Measurements from ENCODE around the gene FKBP8.
"Not testable (repeated sequence)": the region's sequence is repeated elsewhere in the genome, so short reads cannot be mapped to it uniquely, and the experiment has no call there.

The FKBP8 gene

GRCh38 chr19:18541258-18541991, 1.9 kb downstream of the FKBP8 start:
- DNase-seq (ENCODE audit: extremely low read depth, low read depth), result no peak
- no peak overlapping the region for H3K4me3 ChIP-seq (replicated peaks; ENCODE audit: low read depth, low read length)
- no peak for TF ChIP-seq CTCF (IDR thresholded peaks at IDR 0.05; ENCODE audit: low read depth, low read length, missing control alignments)

GRCh38 chr19:18540200-18540599, 3.2 kb downstream of the FKBP8 start:
- not testable (repeated sequence) for H3K4me3 ChIP-seq (replicated peaks; ENCODE audit: low read depth, low read length); DNase-seq (ENCODE audit: extremely low read depth, low read depth)

- no peak overlapping the region for H3K4me3 ChIP-seq (replicated peaks; ENCODE audit: low read depth, low read length)
- no peak for TF ChIP-seq CTCF (IDR thresholded peaks at IDR 0.05; ENCODE audit: low read depth, low read length, missing control alignments)
- DNase-seq (ENCODE audit: extremely low read depth, low read depth), result no peak
Measured at GRCh38 chr19:18539372-18539771, 4.0 kb downstream of the FKBP8 start.

GRCh38 chr19:18538115-18538514, 5.3 kb downstream of the FKBP8 start:
- no peak overlapping the region for H3K4me3 ChIP-seq (replicated peaks; ENCODE audit: low read depth, low read length)
- no peak for TF ChIP-seq CTCF (IDR thresholded peaks at IDR 0.05; ENCODE audit: low read depth, low read length, missing control alignments)

GRCh38 chr19:18537431-18537830, 5.9 kb downstream of the FKBP8 start:
- TF ChIP-seq CTCF (IDR thresholded peaks at IDR 0.05; ENCODE audit: low read depth, low read length, missing control alignments), result no peak
- no peak for DNase-seq (ENCODE audit: extremely low read depth, low read depth)
- H3K4me3 ChIP-seq (replicated peaks; ENCODE audit: low read depth, low read length), result no peak overlapping the region

More at GRCh38 chr19:18538115-18538514, 5.3 kb downstream of the FKBP8 start:
- DNase-seq (ENCODE audit: extremely low read depth, low read depth), result no peak

GRCh38 chr19:18536475-18536874, 6.9 kb downstream of the FKBP8 start:
- DNase-seq (ENCODE audit: extremely low read depth, low read depth), result no peak
- H3K4me3 ChIP-seq (replicated peaks; ENCODE audit: low read depth, low read length), result no peak overlapping the region
- TF ChIP-seq CTCF (IDR thresholded peaks at IDR 0.05; ENCODE audit: low read depth, low read length, missing control alignments), result no peak

- H3K4me3 ChIP-seq (replicated peaks; ENCODE audit: low read depth, low read length), result no peak overlapping the region
- TF ChIP-seq CTCF (IDR thresholded peaks at IDR 0.05; ENCODE audit: low read depth, low read length, missing control alignments), result no peak
- DNase-seq (ENCODE audit: extremely low read depth, low read depth), result no peak
Measured at GRCh38 chr19:18533058-18533457, 10.3 kb downstream of the FKBP8 start.

Data from HFF-Myc (cell line).